GM23248 (cell line): Measurements from ENCODE around the gene P2RX7. TPM values are rescaled to one million over a fixed set of nuclear protein-coding genes. Genes with fewer than 3 reads are reported as not detected.
A peak's percentile ranks its signal among the peaks of the same experiment; 100 is the strongest.
"Not testable (repeated sequence)": the region's sequence is repeated elsewhere in the genome, so short reads cannot be mapped to it uniquely, and the experiment has no call there.

ENCODE experiments used
- DNase-seq: peaks from one replicate; pipeline ENCODE4 v3.0.0-alpha.2; 2015
- H2AFZ ChIP-seq: fragments of 200-600 bp; sonication (generic); 2 replicates; pipeline ENCODE4 v1.6.1; 2016; ENCODE audit warnings: antibody characterized with exemption
- H3F3A ChIP-seq: fragments of 200-600 bp; sonication (generic); 2 replicates; pipeline ENCODE4 v1.6.1; 2016; ENCODE audit warnings: mild to moderate bottlenecking, antibody characterized with exemption, mixed run types; ENCODE audit not compliant: insufficient read depth
- H3K27ac ChIP-seq: fragments of 200-600 bp; sonication (generic); 2 replicates; pipeline ENCODE4 v1.5.1; 2016; ENCODE audit warnings: mild to moderate bottlenecking
- H3K27me3 ChIP-seq: fragments of 200-600 bp; sonication (generic); replicated peaks from 2 replicates; pipeline ENCODE4 v1.6.1; 2016; ENCODE audit warnings: mild to moderate bottlenecking; ENCODE audit not compliant: insufficient read depth
- H3K36me3 ChIP-seq: fragments of 200-600 bp; sonication (generic); 2 replicates; pipeline ENCODE4 v1.6.1; 2016; ENCODE audit warnings: low read depth, mild to moderate bottlenecking
- H3K4me1 ChIP-seq: fragments of 200-600 bp; sonication (generic); 2 replicates; pipeline ENCODE4 v1.6.1; 2016; ENCODE audit warnings: mild to moderate bottlenecking; ENCODE audit not compliant: insufficient read depth
- H3K4me2 ChIP-seq: fragments of 200-600 bp; sonication (generic); one replicate; pipeline ENCODE4 v1.6.1; 2016; ENCODE audit warnings: mild to moderate bottlenecking; ENCODE audit not compliant: unreplicated experiment
- H3K4me3 ChIP-seq: fragments of 200-600 bp; sonication (generic); 2 replicates; pipeline ENCODE4 v1.5.1; 2016; ENCODE audit warnings: mild to moderate bottlenecking
- H3K79me2 ChIP-seq: fragments of 200-600 bp; sonication (generic); 2 replicates; pipeline ENCODE4 v1.6.1; 2016; ENCODE audit warnings: mild to moderate bottlenecking; ENCODE audit not compliant: insufficient read depth
- H3K9ac ChIP-seq: fragments of 200-600 bp; sonication (generic); 2 replicates; pipeline ENCODE4 v1.6.1; 2016; ENCODE audit warnings: mild to moderate bottlenecking
- H3K9me2 ChIP-seq: fragments of 200-600 bp; sonication (generic); 2 replicates; pipeline ENCODE4 v1.6.1; 2016; ENCODE audit warnings: mixed run types, mild to moderate bottlenecking, moderate library complexity; ENCODE audit not compliant: insufficient read depth
- H3K9me3 ChIP-seq: fragments of 200-600 bp; sonication (generic); one replicate; pipeline ENCODE4 v1.6.1; 2017; ENCODE audit warnings: low read depth
- H4K20me1 ChIP-seq: fragments of 200-600 bp; sonication (generic); 2 replicates; pipeline ENCODE4 v1.6.0; 2016; ENCODE audit not compliant: insufficient read depth
- EZH2 ChIP-seq: fragments of 200-600 bp; sonication (generic); IDR thresholded peaks from 2 replicates; pipeline ENCODE4 v1.6.1; 2018; ENCODE audit warnings: antibody characterized with exemption, mild to moderate bottlenecking; ENCODE audit not compliant: insufficient read depth, poor library complexity, severe bottlenecking
- EZH2phosphoT487 ChIP-seq: fragments of 200-600 bp; sonication (generic); IDR thresholded peaks from 2 replicates; pipeline ENCODE4 v1.6.1; 2018; ENCODE audit warnings: antibody characterized with exemption, moderate library complexity, mild to moderate bottlenecking, low read depth; ENCODE audit not compliant: insufficient read depth
- WGBS, 2 experiments: methylation state at CpG; one replicate each; pipeline ENCODE4 v1.1.6; 2015 to 2017; ENCODE audit warnings: low lambda C conversion rate in 2 of 2, low coverage in 1 of 2; ENCODE audit errors: missing lambda C conversion rate in 2 of 2; 5-methylcytosine and 5-hydroxymethylcytosine counted together
- in situ Hi-C: fragments of 300-500 bp; cut with MboI; formaldehyde crosslinking; loops from 2 replicates; pipeline ENCODE4 v1.15.0; 2020
- polyA plus RNA-seq: library from polyadenylated mRNA; unstranded; fragments of >200 nt; fragmentation: Nextera tagmentation; extraction: Ambion mirVana; gene quantifications from 2 replicates; pipeline ENCODE4 v1.2.1, GENCODE V29; 2016
- total RNA-seq: library from RNA; depleted of rRNA; stranded (reverse); fragments of >200 nt; shearing (Covaris generic); gene quantifications from 2 replicates; pipeline ENCODE4 v1.2.3, GENCODE V29; 2014

P2RX7 gene
- total and polyA plus RNA-seq, 2 experiments from 2014 or later, result 0.53 to 0.54 TPM

DNA sequence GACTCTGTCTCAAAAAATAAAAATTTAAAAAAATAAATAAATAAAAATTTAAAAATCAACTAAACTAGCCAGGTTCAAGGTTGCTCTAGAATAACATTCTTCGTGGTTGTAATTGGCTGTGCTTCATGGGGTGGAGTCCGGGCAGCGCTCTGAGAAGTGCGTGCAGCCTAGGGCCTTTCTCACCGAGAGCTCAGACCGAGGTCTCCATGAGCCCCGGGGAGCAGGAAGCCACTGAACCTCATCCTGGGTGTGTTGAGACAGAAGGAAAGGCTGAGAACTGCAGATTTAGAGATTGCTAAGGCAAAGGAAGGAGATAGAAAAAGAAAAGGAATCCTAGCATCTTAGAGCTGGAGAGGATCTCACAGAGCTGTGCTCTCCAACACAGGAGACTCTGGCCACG is 91.9 kb downstream of the P2RX7 start:
- H3F3A ChIP-seq, result no peaks in the 10 kb centered on the region
- DNase-seq, result no peak
- no peak overlapping the region for H3K27ac ChIP-seq
- H4K20me1 ChIP-seq, result no peaks in the 10 kb centered on the region
- no peaks in the 10 kb centered on the region for H3K27me3 ChIP-seq
- H3K4me2 ChIP-seq, result no peak overlapping the region
- WGBS, 2 experiments, result 90 to 92% methylated on average over 8 of the region's 8 CpGs
- no peaks in the 10 kb centered on the region for H3K9me2 ChIP-seq
- in situ Hi-C loops, result no loop called here
- no peak overlapping the region for H3K4me3 ChIP-seq
- no peaks in the 10 kb centered on the region for H3K4me1 ChIP-seq
- TF ChIP-seq EZH2, result no peak
- TF ChIP-seq EZH2phosphoT487, result no peak
- no peak overlapping the region for H3K9ac ChIP-seq
- H3K36me3 ChIP-seq, result no peaks in the 10 kb centered on the region
- H3K9me3 ChIP-seq, result no peaks in the 10 kb centered on the region
- H2AFZ ChIP-seq, result no peak overlapping the region
- H3K79me2 ChIP-seq, result no peaks in the 10 kb centered on the region

DNA sequence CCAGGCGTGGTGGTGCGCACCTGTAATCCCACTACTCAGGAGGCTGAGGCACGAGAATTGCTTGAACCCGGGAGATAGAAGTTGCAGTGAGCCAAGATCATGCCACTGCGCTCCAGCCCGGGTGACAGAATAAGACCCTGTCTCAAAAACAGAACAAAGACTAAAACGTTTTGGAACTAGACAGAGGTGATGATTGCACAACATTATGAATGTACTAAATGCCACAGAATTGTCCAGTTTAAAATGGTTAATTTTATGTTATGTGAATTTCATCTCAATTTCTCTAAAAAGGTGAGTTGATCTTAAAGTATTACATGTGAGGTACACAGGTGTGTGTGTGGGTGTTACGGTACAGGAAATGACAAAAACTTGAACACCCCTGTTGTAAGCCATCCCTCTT is 93.7 kb downstream of the P2RX7 start:
- in situ Hi-C loops, result no loop called here
- Histone ChIP-seq H3F3A (no peaks in the 10 kb centered on the region), H3K4me1 (no peaks in the 10 kb centered on the region), H3K9me2 (no peaks in the 10 kb centered on the region), H3K4me3 (no peak overlapping the region), H3K79me2 (no peaks in the 10 kb centered on the region), H3K36me3 (no peaks in the 10 kb centered on the region), H4K20me1 (no peaks in the 10 kb centered on the region), H3K4me2 (no peak overlapping the region), H3K9me3 (no peaks in the 10 kb centered on the region), H2AFZ (no peak overlapping the region), H3K27ac (no peak overlapping the region), H3K9ac (no peak overlapping the region), H3K27me3 (no peaks in the 10 kb centered on the region)
- WGBS, 2 experiments, result 85 to 90% methylated on average over 8 of the region's 8 CpGs
- no peak for DNase-seq
- TF ChIP-seq EZH2, result no peak
- TF ChIP-seq EZH2phosphoT487, result no peak

DNA sequence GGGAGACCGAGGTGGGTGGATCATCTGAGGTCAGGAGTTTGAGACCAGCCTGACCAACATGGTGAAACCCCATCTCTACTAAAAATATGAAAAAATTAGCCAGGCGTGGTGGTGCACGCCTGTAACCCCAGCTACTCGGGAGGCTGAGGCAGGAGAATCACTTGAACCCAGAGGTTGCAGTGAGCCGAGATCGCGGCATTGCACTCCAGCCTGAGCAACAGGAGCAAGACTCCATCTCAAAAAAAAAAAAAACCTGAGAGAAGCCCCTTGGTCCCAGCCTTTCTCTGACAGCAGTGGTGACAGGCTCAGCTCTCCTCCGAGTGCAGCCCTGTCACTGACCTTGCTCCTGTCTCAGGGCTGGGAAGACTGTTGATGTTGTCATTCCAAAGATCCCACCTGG is 94.2 kb downstream of the P2RX7 start:
- H3K4me3 ChIP-seq, in situ Hi-C loops, H3K4me1 ChIP-seq, H3K79me2 ChIP-seq, H3K4me2 ChIP-seq, DNase-seq, H2AFZ ChIP-seq, H3K9ac ChIP-seq, H3K9me3 ChIP-seq, H3K27me3 ChIP-seq, H3K36me3 ChIP-seq, H3F3A ChIP-seq, H3K9me2 ChIP-seq, H4K20me1 ChIP-seq, H3K27ac ChIP-seq: not testable (repeated sequence)
- WGBS, 2 experiments, result 92 to 94% methylated on average over 7 to 8 of the region's 8 CpGs

DNA sequence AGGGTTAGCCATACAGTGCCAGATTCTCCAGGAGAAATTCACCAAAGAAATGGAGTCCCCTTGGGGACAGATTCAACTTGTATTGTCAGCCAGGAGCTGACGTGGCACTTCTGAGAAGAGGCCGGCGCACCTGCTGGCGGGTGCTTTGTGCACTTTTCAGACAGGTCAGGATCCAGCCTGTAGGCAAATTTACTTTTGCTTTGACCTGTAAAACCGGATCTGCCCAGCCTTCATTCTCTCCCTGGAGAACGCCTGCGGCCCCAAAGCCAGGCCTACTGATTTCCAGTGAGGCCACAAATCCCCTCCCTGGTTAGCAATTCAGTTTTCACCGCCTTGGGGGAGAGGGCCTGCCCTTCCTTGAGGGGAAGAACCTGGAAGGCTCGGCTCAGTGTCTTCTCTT is 94.6 kb downstream of the P2RX7 start:
- H3K9ac ChIP-seq, result no peak overlapping the region
- no peaks in the 10 kb centered on the region for H3K9me2 ChIP-seq
- H3K27ac ChIP-seq, result no peak overlapping the region
- H3F3A ChIP-seq, result no peaks in the 10 kb centered on the region
- in situ Hi-C loops, result no loop called here
- no peak for DNase-seq
- TF ChIP-seq EZH2 (no peak), EZH2phosphoT487 (no peak)
- H3K4me2 ChIP-seq, result no peak overlapping the region
- no peaks in the 10 kb centered on the region for H3K4me1 ChIP-seq
- no peak overlapping the region for H2AFZ ChIP-seq
- no peaks in the 10 kb centered on the region for H3K27me3 ChIP-seq
- no peak overlapping the region for H3K4me3 ChIP-seq
- no peaks in the 10 kb centered on the region for H3K79me2 ChIP-seq
- no peaks in the 10 kb centered on the region for H4K20me1 ChIP-seq
- H3K36me3 ChIP-seq, result no peaks in the 10 kb centered on the region
- WGBS, 2 experiments, result 94% methylated on average over 9 of the region's 9 CpGs
- H3K9me3 ChIP-seq, result no peaks in the 10 kb centered on the region

DNA sequence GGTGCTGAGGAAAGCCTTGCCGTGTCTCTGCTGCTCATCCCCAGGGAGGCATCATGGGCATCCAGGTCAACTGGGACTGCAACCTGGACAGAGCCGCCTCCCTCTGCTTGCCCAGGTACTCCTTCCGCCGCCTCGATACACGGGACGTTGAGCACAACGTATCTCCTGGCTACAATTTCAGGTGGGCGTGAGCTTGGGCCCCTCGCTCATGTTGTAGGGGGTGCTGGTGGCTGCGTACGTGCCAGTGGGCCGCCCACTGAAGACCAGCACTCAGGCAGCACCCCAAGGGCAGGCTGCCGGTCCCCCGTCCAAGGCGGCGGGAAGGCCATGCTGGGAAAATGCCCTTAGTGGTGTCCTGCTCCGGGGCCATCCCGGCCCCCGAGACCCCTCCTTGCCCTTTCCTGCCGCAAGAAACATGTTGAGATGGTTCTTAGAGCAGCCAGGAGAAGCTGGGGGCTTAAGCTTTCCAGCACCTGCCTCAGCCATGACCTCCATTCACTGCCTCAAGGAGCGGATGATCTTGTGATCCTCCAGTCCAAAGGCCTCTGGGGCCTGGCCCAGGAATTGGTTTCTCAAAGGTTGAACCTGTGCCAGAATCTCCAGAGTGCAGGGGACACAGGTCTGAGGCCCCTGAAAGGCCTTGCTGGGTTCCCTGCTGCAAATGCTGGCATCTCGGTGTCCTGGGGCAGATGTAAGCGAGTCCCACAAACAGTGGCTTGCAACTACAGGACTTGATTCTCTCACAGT is 96.4 kb downstream of the P2RX7 start:
- 98% methylated on average over 22 to 24 of the region's 24 CpGs for WGBS, 2 experiments
- DNase-seq, result no peak
- no peak overlapping the region for H2AFZ ChIP-seq
- no peak overlapping the region for H3K27ac ChIP-seq
- no peaks in the 10 kb centered on the region for H3K9me2 ChIP-seq
- no peak for TF ChIP-seq EZH2
- no peaks in the 10 kb centered on the region for H3K79me2 ChIP-seq
- no peaks in the 10 kb centered on the region for H3K36me3 ChIP-seq
- no peaks in the 10 kb centered on the region for H3K4me1 ChIP-seq
- no peak overlapping the region for H3K4me2 ChIP-seq
- in situ Hi-C loops, result no loop called here
- H3K9me3 ChIP-seq, result no peaks in the 10 kb centered on the region
- no peak overlapping the region for H3K4me3 ChIP-seq
- H3K27me3 ChIP-seq, result no peaks in the 10 kb centered on the region
- H3F3A ChIP-seq, result no peaks in the 10 kb centered on the region
- H3K9ac ChIP-seq, result no peak overlapping the region
- H4K20me1 ChIP-seq, result no peaks in the 10 kb centered on the region

DNA sequence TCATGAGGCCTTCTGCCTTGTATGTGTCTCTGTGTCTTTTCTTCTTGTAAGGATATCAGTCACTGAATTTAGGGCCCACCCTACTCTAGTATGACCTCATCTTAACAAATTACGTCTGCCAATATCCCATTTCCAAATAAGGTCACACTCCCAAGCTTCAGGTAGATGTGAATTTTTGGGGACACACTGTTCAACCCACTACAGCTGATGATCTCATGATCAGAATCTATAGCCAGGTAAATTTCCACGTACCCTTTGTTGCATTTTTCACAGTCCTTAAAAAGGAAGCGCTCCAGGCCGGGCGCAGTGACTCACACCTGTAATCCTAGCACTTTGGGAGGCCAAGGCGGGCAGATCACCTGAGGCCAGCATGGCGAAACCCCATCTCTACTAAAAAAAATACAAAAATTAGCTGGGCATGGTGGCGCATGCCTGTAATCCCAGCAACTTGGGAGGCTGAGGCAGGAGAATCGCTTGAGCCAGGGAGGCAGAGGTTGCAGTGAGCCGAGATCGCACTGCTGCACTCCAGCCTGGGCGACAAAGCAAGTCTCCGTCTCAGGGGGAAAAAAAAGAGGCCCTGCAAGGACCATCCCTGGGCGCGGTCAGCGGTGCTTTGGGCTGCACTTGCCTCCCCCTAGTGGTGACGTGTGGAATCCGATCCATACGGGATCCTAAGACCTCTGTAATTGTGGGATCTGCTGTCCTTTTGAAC is 97.3 kb downstream of the P2RX7 start:
- H3K36me3 ChIP-seq, in situ Hi-C loops: not testable (repeated sequence)

More for the DNA sequence above, 97.3 kb downstream of the P2RX7 start:
- not testable (repeated sequence) for H3K9me2 ChIP-seq, H3K9ac ChIP-seq, H3K27ac ChIP-seq, H3K4me2 ChIP-seq, H3F3A ChIP-seq, H4K20me1 ChIP-seq, H3K4me1 ChIP-seq, H3K27me3 ChIP-seq, H3K79me2 ChIP-seq, H3K4me3 ChIP-seq, H3K9me3 ChIP-seq
- WGBS, 2 experiments, result 51 to 55% methylated on average over 19 of the region's 19 CpGs
- H2AFZ ChIP-seq, result peak overlapping the region; percentile 59; the same call in 1 of the 2 replicates
- peak; percentile 80 for DNase-seq
